ENCODE data around the gene RHOT2. TPM values are rescaled to one million over a fixed set of nuclear protein-coding genes. Genes with fewer than 3 reads are reported as not detected.
A peak's percentile ranks its signal among the peaks of the same experiment; 100 is the strongest.

The RHOT2 gene
- total and polyA plus RNA-seq, 9 of the 15 experiments (the other 6 are each of a cell fraction or from before 2014, with no cell fraction given): 5.0 to 373 (median 112) TPM

GRCh38 chr16:660459-661183 lies 7.3 kb upstream of the RHOT2 start (continued):
- TF ChIP-seq ZBTB33 (CRISPR knock-in tag; IDR thresholded peaks at IDR 0.05) (peak; percentile 99), TEAD1 (CRISPR knock-in tag; IDR thresholded peaks at IDR 0.05) (no peak), TBL1XR1 (IDR thresholded peaks at IDR 0.05; ENCODE audit: low read length in 2 of 2) (no peak), CEBPG (CRISPR knock-in tag; IDR thresholded peaks at IDR 0.05) (no peak), CEBPG (tag; conservative IDR thresholded peaks at IDR 0.05 in 1 of 2, IDR thresholded peaks at IDR 0.05 in 1 of 2) (no peak), SP2 (IDR thresholded peaks at IDR 0.05; ENCODE audit: extremely low read depth, low read depth, low read length, poor library complexity, severe bottlenecking) (no peak), PRMT5 (CRISPR knock-in tag; IDR thresholded peaks at IDR 0.05) (no peak), NR2C1 (IDR thresholded peaks at IDR 0.05) (no peak), NR2C1 (tag; IDR thresholded peaks at IDR 0.05) (no peak), TCFL5 (CRISPR knock-in tag; conservative IDR thresholded peaks at IDR 0.05) (no peak), SRSF1 (IDR thresholded peaks at IDR 0.05; ENCODE audit: low read depth, low read length) (no peak), SIX5 (IDR thresholded peaks at IDR 0.05; ENCODE audit: borderline replicate concordance in 1 of 2, insufficient read depth in 1 of 2, low read depth in 1 of 2, low read length in 2 of 2) (no peak), NFIC (IDR thresholded peaks at IDR 0.05) (peak; percentile 82), ELF1 (tag; IDR thresholded peaks at IDR 0.05) (no peak), HCFC1 (IDR thresholded peaks at IDR 0.05; ENCODE audit: low read depth, low read length) (peak; percentile 49), ZNF584 (CRISPR knock-in tag; IDR thresholded peaks at IDR 0.05; ENCODE audit: low read depth) (no peak), RBM25 (IDR thresholded peaks at IDR 0.05; ENCODE audit: low read depth, low read length, severe bottlenecking) (no peak), SMC3 (conservative IDR thresholded peaks at IDR 0.05; ENCODE audit: insufficient read depth, low read depth, low read length) (peak; percentile 29; the same call in 1 of the 2 replicates), NR4A1 (CRISPR knock-in tag; IDR thresholded peaks at IDR 0.05) (no peak), NR4A1 (tag; IDR thresholded peaks at IDR 0.05) (no peak), MXD1 (CRISPR knock-in tag; IDR thresholded peaks at IDR 0.05; ENCODE audit: borderline replicate concordance, poor library complexity, severe bottlenecking) (no peak), ZNF398 (CRISPR knock-in tag; IDR thresholded peaks at IDR 0.05) (no peak), DMBX1 (CRISPR knock-in tag; IDR thresholded peaks at IDR 0.05; ENCODE audit: borderline replicate concordance) (no peak), SMARCA5 (IDR thresholded peaks at IDR 0.05) (no peak), ZNF764 (CRISPR knock-in tag; IDR thresholded peaks at IDR 0.05; ENCODE audit: low read depth) (peak; percentile 67; the same call in 1 of the 2 replicates)

Measured in K562 (cell line).